SK-N-SH (cell line): ENCODE data around the gene COL20A1. TPM values are rescaled to one million over a fixed set of nuclear protein-coding genes. Genes with fewer than 3 reads are reported as not detected.

Experiments used
- CTCF ChIA-PET: fragments of 300-600, 350-600 bp; formaldehyde crosslinking; extraction: SDS; loops from one replicate; lab custom pipeline; 2021; lab: Yijun Ruan, JAX
- POLR2A ChIA-PET: fragments of 350-600 bp; sonication (Branson Sonifier 250); formaldehyde crosslinking; extraction: SDS; loops from one replicate; lab custom pipeline; 2020; ENCODE audit warnings: antibody characterized with exemption, inconsistent platforms; lab: Yijun Ruan, JAX
- DNase-seq: peaks from one replicate; pipeline ENCODE4 v3.0.0; 2012
- H2AFZ ChIP-seq: fragments of 200-600 bp; sonication (generic); 2 replicates; pipeline ENCODE4 v1.8.1; 2016; ENCODE audit warnings: antibody characterized with exemption, mild to moderate bottlenecking, low read depth
- H3F3A ChIP-seq: fragments of 200-600 bp; sonication (generic); replicated peaks from 2 replicates; pipeline ENCODE3; 2016; ENCODE audit warnings: antibody characterized with exemption, mild to moderate bottlenecking; ENCODE audit not compliant: insufficient read depth
- H3K27ac ChIP-seq, 2 experiments: fragments of 200-500 bp in 1 of 2; fragments of 200-600 bp in 1 of 2; sonication (Bioruptor generic) in 1 of 2; sonication (generic), shearing (Covaris generic) in 1 of 2; 2 replicates each; pipeline versions ENCODE4 v1.5.1 to v1.6.1; 2014 to 2016; ENCODE audit warnings: low read depth in 2 of 2, inconsistent platforms in 1 of 2, low read length in 1 of 2, mild to moderate bottlenecking in 1 of 2, mixed read lengths in 1 of 2
- H3K27me3 ChIP-seq: fragments of 200-600 bp; sonication (generic), shearing (Covaris generic); 2 replicates; pipeline ENCODE4 v1.6.1; 2016; ENCODE audit warnings: mixed run types; ENCODE audit not compliant: insufficient read depth
- H3K36me3 ChIP-seq, 2 experiments: fragments of 200-500 bp in 1 of 2; fragments of 200-600 bp in 1 of 2; sonication (Bioruptor generic) in 1 of 2; sonication (generic) in 1 of 2; replicated peaks in 1 of 2; 2 replicates each; pipeline versions ENCODE3 to v1.5.1; 2014 to 2016; ENCODE audit warnings: low read length in 1 of 2, mild to moderate bottlenecking in 1 of 2; ENCODE audit not compliant: insufficient read depth in 2 of 2, control insufficient read depth in 1 of 2
- H3K4me1 ChIP-seq, 2 experiments: fragments of 200-500 bp in 1 of 2; fragments of 200-600 bp in 1 of 2; sonication (Bioruptor generic) in 1 of 2; sonication (generic), shearing (Covaris generic) in 1 of 2; 2 replicates each; pipeline versions ENCODE4 v1.5.1 to v1.6.1; 2014 to 2016; ENCODE audit warnings: low read depth in 1 of 2, low read length in 1 of 2, mixed run types in 1 of 2; ENCODE audit not compliant: insufficient read depth in 2 of 2, control insufficient read depth in 1 of 2
- H3K4me2 ChIP-seq: fragments of 200-600 bp; sonication (generic), shearing (Covaris generic); 2 replicates; pipeline ENCODE4 v1.6.1; 2017; ENCODE audit warnings: mixed run types
- H3K4me3 ChIP-seq, 2 experiments: fragments of 200-500 bp in 1 of 2; fragments of 200-600 bp in 1 of 2; sonication (Bioruptor generic) in 1 of 2; sonication (generic), shearing (Covaris generic) in 1 of 2; 2 replicates each; pipeline versions ENCODE4 v1.5.1 to v1.8.1; 2014 to 2016; ENCODE audit warnings: low read depth in 2 of 2, inconsistent platforms in 1 of 2, low read length in 1 of 2, mild to moderate bottlenecking in 1 of 2, mixed read lengths in 1 of 2, moderate library complexity in 1 of 2
- H3K79me2 ChIP-seq: fragments of 200-600 bp; sonication (generic); 2 replicates; pipeline ENCODE4 v1.8.1; 2017; ENCODE audit warnings: mild to moderate bottlenecking; ENCODE audit not compliant: insufficient read depth
- H3K9ac ChIP-seq: fragments of 200-600 bp; sonication (generic); 2 replicates; pipeline ENCODE4 v1.6.1; 2017; ENCODE audit warnings: mixed run types
- H3K9me2 ChIP-seq: fragments of 200-600 bp; sonication (generic); 2 replicates; pipeline ENCODE4 v1.6.1; 2017; ENCODE audit warnings: mixed run types
- H3K9me3 ChIP-seq: fragments of 200-600 bp; sonication (generic); 2 replicates; pipeline ENCODE4 v1.6.1; 2017; ENCODE audit warnings: mixed run types, mild to moderate bottlenecking, moderate library complexity
- H4K20me1 ChIP-seq: fragments of 200-600 bp; sonication (generic); 2 replicates; pipeline ENCODE4 v1.6.1; 2017; ENCODE audit warnings: mild to moderate bottlenecking, mixed run types; ENCODE audit not compliant: insufficient read depth
- FOSL2 ChIP-seq: IDR thresholded peaks from 2 replicates; pipeline ENCODE4 v1.4.0; 2012; ENCODE audit warnings: low read depth, mild to moderate bottlenecking, moderate library complexity, borderline replicate concordance
- FOXM1 ChIP-seq: IDR thresholded peaks from 2 replicates; pipeline ENCODE4 v1.4.0; 2012; ENCODE audit warnings: low read depth, mild to moderate bottlenecking
- GABPA ChIP-seq: IDR thresholded peaks from 2 replicates; pipeline ENCODE4 v1.4.0; 2012; ENCODE audit warnings: low read depth, mild to moderate bottlenecking
- GATA2 ChIP-seq: sonication (generic); formaldehyde crosslinking; IDR thresholded peaks from 2 replicates; pipeline ENCODE4 v1.5.0; 2020; ENCODE audit warnings: mild to moderate bottlenecking, missing genetic modification reagents
- NRF1 ChIP-seq: IDR thresholded peaks from 2 replicates; pipeline ENCODE4 v1.6.1; 2012; ENCODE audit warnings: low read depth, mild to moderate bottlenecking, low read length
- POLR2AphosphoS5 ChIP-seq: IDR thresholded peaks from 2 replicates; pipeline ENCODE4 v1.6.1; 2012; ENCODE audit warnings: low read depth, low read length
- TEAD4 ChIP-seq: IDR thresholded peaks from 2 replicates; pipeline ENCODE4 v1.4.0; 2012; ENCODE audit warnings: mild to moderate bottlenecking, borderline replicate concordance; ENCODE audit not compliant: insufficient read depth
- WGBS: methylation state at CpG from one replicate; pipeline ENCODE4 v1.1.6; 2017; ENCODE audit warnings: low lambda C conversion rate; 5-methylcytosine and 5-hydroxymethylcytosine counted together
- polyA plus RNA-seq, 3 experiments: library from polyadenylated mRNA; depleted of rRNA; stranded (reverse); fragments of >200 nt; gene quantifications; 2 replicates each; pipeline ENCODE4 v1.2.3, GENCODE V29; 2012
- TF ChIP-seq, protein P1 (sequence below): IDR thresholded peaks from 2 replicates; pipeline ENCODE4 v1.4.0; 2012; ENCODE audit warnings: low read depth, borderline replicate concordance
- TF ChIP-seq, protein P2 (sequence below): IDR thresholded peaks from 2 replicates; pipeline ENCODE4 v1.4.0; 2012; ENCODE audit warnings: low read depth, borderline replicate concordance
- TF ChIP-seq, protein P3 (sequence below): fragments of 200-600 bp; sonication (generic); IDR thresholded peaks from 2 replicates; pipeline ENCODE4 v1.6.1; 2017; ENCODE audit warnings: antibody characterized with exemption, mild to moderate bottlenecking, moderate library complexity
- TF ChIP-seq, protein P4 (sequence below): IDR thresholded peaks from 2 replicates; pipeline ENCODE4; 2012
- TF ChIP-seq, protein P5 (sequence below): fragments of 150-350 bp; IDR thresholded peaks from 2 replicates; pipeline ENCODE4 v1.6.1; 2016; ENCODE audit warnings: mild to moderate bottlenecking, low read depth, low read length
- TF ChIP-seq, protein P6 (sequence below): IDR thresholded peaks from 2 replicates; pipeline ENCODE4 v1.6.1; 2012; ENCODE audit warnings: mild to moderate bottlenecking, low read depth, low read length, moderate library complexity

The COL20A1 gene
- polyA plus RNA-seq, 1 of the 3 experiments (the other 2 are of a cell fraction), result not detected

DNA sequence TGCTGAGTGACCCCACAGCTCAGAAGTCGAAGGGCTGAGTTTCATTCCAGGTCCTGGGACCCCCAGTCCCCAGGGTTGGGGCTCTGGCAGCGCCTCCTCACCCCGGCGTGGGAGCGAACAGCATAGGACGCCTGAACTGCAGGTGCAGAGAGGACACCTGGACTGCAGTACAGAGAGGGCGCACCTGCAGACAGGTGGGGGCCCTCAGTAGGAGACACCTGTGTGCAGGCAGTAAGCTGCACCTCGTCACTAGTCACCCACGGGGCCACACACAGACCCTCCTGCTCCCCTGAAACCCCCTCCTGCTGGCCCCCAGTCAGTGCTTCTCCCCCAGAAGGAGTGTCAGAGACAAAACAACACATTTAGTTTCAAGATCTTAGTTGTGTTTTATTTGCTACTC, 30.1 kb upstream of the COL20A1 start:
- Histone ChIP-seq H2AFZ (no peak overlapping the region), H3K4me1 (peaks cover 0 to 5% of the 10 kb centered on the region in 2 experiments; a peak in 1 of 4 replicates), H3F3A (no peaks in the 10 kb centered on the region), H3K79me2 (no peaks in the 10 kb centered on the region), H3K9me2 (no peaks in the 10 kb centered on the region), H3K27me3 (peaks cover 15% of the 10 kb centered on the region), H3K4me3 (no peak overlapping the region), H3K9me3 (no peaks in the 10 kb centered on the region), H4K20me1 (no peaks in the 10 kb centered on the region), H3K36me3 (no peaks in the 10 kb centered on the region), H3K9ac (no peak overlapping the region), H3K27ac (no peak overlapping the region), H3K4me2 (no peak overlapping the region)
- ChIA-PET CTCF (no interaction called here), POLR2A (no interaction called here)
- 28% methylated on average over 3 of the region's 9 CpGs for WGBS
- DNase-seq, result no peak
- TF ChIP-seq FOXM1 (no peak), GATA2 (CRISPR knock-in tag) (no peak), FOSL2 (no peak), POLR2AphosphoS5 (no peak), GABPA (no peak)

DNA sequence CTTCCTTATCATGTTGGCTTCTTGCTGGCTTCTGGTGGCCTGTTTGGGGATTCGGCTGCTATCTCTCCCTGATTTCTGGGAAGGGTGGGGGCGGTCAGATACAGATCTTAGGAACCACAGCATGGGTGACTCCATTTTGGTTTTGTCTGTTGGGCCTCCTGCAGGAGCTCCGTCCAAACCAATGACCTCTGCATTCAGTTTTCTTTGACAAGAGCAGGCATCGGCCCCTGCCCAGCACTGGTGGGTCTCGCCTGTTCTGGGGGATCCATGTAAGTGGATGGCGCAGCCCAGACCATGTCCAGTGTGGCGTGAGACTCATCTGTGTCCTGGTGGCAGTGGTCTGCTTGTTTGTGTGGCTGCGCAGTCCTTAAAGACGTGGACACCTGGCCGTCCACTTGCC, 29.0 kb upstream of the COL20A1 start:
- H3K27ac ChIP-seq, result no peak overlapping the region
- no peak for DNase-seq
- peaks cover 0 to 1% of the 10 kb centered on the region in 2 experiments; a peak in 1 of 4 replicates for H3K4me1 ChIP-seq
- H3K36me3 ChIP-seq, result no peaks in the 10 kb centered on the region
- ChIA-PET CTCF (interaction anchor here (1.5 kb wide), 1 partner anchor 41 kb away, joined by 3 read pairs; no protein-coding TSS in a partner anchor), POLR2A (no interaction called here)
- peaks cover 9% of the 10 kb centered on the region for H3K27me3 ChIP-seq
- TF ChIP-seq, protein P1, sequence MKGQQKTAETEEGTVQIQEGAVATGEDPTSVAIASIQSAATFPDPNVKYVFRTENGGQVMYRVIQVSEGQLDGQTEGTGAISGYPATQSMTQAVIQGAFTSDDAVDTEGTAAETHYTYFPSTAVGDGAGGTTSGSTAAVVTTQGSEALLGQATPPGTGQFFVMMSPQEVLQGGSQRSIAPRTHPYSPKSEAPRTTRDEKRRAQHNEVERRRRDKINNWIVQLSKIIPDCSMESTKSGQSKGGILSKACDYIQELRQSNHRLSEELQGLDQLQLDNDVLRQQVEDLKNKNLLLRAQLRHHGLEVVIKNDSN, result no peak
- TF ChIP-seq, protein P2, sequence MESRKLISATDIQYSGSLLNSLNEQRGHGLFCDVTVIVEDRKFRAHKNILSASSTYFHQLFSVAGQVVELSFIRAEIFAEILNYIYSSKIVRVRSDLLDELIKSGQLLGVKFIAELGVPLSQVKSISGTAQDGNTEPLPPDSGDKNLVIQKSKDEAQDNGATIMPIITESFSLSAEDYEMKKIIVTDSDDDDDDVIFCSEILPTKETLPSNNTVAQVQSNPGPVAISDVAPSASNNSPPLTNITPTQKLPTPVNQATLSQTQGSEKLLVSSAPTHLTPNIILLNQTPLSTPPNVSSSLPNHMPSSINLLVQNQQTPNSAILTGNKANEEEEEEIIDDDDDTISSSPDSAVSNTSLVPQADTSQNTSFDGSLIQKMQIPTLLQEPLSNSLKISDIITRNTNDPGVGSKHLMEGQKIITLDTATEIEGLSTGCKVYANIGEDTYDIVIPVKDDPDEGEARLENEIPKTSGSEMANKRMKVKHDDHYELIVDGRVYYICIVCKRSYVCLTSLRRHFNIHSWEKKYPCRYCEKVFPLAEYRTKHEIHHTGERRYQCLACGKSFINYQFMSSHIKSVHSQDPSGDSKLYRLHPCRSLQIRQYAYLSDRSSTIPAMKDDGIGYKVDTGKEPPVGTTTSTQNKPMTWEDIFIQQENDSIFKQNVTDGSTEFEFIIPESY, result no peak
- TF ChIP-seq, protein P3, sequence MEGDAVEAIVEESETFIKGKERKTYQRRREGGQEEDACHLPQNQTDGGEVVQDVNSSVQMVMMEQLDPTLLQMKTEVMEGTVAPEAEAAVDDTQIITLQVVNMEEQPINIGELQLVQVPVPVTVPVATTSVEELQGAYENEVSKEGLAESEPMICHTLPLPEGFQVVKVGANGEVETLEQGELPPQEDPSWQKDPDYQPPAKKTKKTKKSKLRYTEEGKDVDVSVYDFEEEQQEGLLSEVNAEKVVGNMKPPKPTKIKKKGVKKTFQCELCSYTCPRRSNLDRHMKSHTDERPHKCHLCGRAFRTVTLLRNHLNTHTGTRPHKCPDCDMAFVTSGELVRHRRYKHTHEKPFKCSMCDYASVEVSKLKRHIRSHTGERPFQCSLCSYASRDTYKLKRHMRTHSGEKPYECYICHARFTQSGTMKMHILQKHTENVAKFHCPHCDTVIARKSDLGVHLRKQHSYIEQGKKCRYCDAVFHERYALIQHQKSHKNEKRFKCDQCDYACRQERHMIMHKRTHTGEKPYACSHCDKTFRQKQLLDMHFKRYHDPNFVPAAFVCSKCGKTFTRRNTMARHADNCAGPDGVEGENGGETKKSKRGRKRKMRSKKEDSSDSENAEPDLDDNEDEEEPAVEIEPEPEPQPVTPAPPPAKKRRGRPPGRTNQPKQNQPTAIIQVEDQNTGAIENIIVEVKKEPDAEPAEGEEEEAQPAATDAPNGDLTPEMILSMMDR, result no peak
- TF ChIP-seq POLR2AphosphoS5 (no peak), NRF1 (no peak), TEAD4 (no peak)
- TF ChIP-seq, protein P4, sequence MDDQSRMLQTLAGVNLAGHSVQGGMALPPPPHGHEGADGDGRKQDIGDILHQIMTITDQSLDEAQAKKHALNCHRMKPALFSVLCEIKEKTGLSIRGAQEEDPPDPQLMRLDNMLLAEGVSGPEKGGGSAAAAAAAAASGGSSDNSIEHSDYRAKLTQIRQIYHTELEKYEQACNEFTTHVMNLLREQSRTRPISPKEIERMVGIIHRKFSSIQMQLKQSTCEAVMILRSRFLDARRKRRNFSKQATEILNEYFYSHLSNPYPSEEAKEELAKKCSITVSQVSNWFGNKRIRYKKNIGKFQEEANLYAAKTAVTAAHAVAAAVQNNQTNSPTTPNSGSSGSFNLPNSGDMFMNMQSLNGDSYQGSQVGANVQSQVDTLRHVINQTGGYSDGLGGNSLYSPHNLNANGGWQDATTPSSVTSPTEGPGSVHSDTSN, result no peak
- TF ChIP-seq, protein P5, sequence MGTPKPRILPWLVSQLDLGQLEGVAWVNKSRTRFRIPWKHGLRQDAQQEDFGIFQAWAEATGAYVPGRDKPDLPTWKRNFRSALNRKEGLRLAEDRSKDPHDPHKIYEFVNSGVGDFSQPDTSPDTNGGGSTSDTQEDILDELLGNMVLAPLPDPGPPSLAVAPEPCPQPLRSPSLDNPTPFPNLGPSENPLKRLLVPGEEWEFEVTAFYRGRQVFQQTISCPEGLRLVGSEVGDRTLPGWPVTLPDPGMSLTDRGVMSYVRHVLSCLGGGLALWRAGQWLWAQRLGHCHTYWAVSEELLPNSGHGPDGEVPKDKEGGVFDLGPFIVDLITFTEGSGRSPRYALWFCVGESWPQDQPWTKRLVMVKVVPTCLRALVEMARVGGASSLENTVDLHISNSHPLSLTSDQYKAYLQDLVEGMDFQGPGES, result no peak
- TF ChIP-seq, protein P6, sequence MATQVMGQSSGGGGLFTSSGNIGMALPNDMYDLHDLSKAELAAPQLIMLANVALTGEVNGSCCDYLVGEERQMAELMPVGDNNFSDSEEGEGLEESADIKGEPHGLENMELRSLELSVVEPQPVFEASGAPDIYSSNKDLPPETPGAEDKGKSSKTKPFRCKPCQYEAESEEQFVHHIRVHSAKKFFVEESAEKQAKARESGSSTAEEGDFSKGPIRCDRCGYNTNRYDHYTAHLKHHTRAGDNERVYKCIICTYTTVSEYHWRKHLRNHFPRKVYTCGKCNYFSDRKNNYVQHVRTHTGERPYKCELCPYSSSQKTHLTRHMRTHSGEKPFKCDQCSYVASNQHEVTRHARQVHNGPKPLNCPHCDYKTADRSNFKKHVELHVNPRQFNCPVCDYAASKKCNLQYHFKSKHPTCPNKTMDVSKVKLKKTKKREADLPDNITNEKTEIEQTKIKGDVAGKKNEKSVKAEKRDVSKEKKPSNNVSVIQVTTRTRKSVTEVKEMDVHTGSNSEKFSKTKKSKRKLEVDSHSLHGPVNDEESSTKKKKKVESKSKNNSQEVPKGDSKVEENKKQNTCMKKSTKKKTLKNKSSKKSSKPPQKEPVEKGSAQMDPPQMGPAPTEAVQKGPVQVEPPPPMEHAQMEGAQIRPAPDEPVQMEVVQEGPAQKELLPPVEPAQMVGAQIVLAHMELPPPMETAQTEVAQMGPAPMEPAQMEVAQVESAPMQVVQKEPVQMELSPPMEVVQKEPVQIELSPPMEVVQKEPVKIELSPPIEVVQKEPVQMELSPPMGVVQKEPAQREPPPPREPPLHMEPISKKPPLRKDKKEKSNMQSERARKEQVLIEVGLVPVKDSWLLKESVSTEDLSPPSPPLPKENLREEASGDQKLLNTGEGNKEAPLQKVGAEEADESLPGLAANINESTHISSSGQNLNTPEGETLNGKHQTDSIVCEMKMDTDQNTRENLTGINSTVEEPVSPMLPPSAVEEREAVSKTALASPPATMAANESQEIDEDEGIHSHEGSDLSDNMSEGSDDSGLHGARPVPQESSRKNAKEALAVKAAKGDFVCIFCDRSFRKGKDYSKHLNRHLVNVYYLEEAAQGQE, result no peak
- no peak overlapping the region for H3K9ac ChIP-seq
- H3K9me2 ChIP-seq, result no peaks in the 10 kb centered on the region
- H3K79me2 ChIP-seq, result no peaks in the 10 kb centered on the region
- no peak overlapping the region for H3K4me2 ChIP-seq
- H4K20me1 ChIP-seq, result no peaks in the 10 kb centered on the region
- no peaks in the 10 kb centered on the region for H3F3A ChIP-seq
- H3K4me3 ChIP-seq, result no peak overlapping the region
- 69% methylated on average over 4 of the region's 10 CpGs for WGBS
- no peak overlapping the region for H2AFZ ChIP-seq
- no peaks in the 10 kb centered on the region for H3K9me3 ChIP-seq
